HEK293 (cell line): ENCODE measurements around the gene NTRK3.

ENCODE experiments used
- ZNF391 ChIP-seq: fragments of 450-650 bp; formaldehyde crosslinking; IDR thresholded peaks from 2 replicates; pipeline ENCODE4 v1.5.1; 2016; ENCODE audit warnings: low read depth, missing biosample characterization, missing genetic modification characterization, borderline replicate concordance
- ZNF423 ChIP-seq: fragments of 450-650 bp; formaldehyde crosslinking; IDR thresholded peaks from 2 replicates; pipeline ENCODE4 v1.5.1; 2016; ENCODE audit warnings: missing biosample characterization, missing genetic modification characterization
- TF ChIP-seq, protein P1 (sequence below): fragments of 450-650 bp; formaldehyde crosslinking; IDR thresholded peaks from 2 replicates; pipeline ENCODE4 v1.5.1; 2016; ENCODE audit warnings: missing biosample characterization, missing genetic modification characterization

GRCh38 chr15:88220443-88221335 lies 35.9 kb downstream of the NTRK3 start:
- TF ChIP-seq, protein P1, sequence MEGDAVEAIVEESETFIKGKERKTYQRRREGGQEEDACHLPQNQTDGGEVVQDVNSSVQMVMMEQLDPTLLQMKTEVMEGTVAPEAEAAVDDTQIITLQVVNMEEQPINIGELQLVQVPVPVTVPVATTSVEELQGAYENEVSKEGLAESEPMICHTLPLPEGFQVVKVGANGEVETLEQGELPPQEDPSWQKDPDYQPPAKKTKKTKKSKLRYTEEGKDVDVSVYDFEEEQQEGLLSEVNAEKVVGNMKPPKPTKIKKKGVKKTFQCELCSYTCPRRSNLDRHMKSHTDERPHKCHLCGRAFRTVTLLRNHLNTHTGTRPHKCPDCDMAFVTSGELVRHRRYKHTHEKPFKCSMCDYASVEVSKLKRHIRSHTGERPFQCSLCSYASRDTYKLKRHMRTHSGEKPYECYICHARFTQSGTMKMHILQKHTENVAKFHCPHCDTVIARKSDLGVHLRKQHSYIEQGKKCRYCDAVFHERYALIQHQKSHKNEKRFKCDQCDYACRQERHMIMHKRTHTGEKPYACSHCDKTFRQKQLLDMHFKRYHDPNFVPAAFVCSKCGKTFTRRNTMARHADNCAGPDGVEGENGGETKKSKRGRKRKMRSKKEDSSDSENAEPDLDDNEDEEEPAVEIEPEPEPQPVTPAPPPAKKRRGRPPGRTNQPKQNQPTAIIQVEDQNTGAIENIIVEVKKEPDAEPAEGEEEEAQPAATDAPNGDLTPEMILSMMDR (tag by site-specific recombination), result no peak
- no peak for TF ChIP-seq ZNF423 (tag by site-specific recombination)
- TF ChIP-seq ZNF391 (tag by site-specific recombination), result no peak
